ENCODE measurements around the gene MCC.

MCC gene

GRCh38 chr5:113358696-113359095 lies 129.6 kb downstream of the MCC start:
- no peak for DNase-seq

- DNase-seq = no peak
These were observed 130.4 kb downstream of the MCC start for GRCh38 chr5:113357696-113358476.

GRCh38 chr5:113356487-113356886 lies 131.8 kb downstream of the MCC start:
- DNase-seq = no peak

- no peak for DNase-seq
These were observed 134.2 kb downstream of the MCC start for GRCh38 chr5:113354055-113354454.

GRCh38 chr5:113347572-113347971 lies 140.7 kb downstream of the MCC start:
- DNase-seq = no peak

- DNase-seq = no peak
These were observed 143.0 kb downstream of the MCC start for GRCh38 chr5:113344973-113345940.

- no peak for DNase-seq
These were observed 144.9 kb downstream of the MCC start for GRCh38 chr5:113343343-113343742.

GRCh38 chr5:113340537-113340936 lies 147.7 kb downstream of the MCC start:
- no peak for DNase-seq

GRCh38 chr5:113338628-113339027 lies 149.6 kb downstream of the MCC start:
- DNase-seq = no peak

- DNase-seq = no peak
These were observed 150.5 kb downstream of the MCC start for GRCh38 chr5:113337515-113338415.

GRCh38 chr5:113336975-113337374 lies 151.3 kb downstream of the MCC start:
- no peak for DNase-seq

GRCh38 chr5:113333411-113333810 lies 154.8 kb downstream of the MCC start:
- DNase-seq = no peak

- no peak for DNase-seq
These were observed 157.1 kb downstream of the MCC start for GRCh38 chr5:113331209-113331551.

GRCh38 chr5:113330533-113331208 lies 157.6 kb downstream of the MCC start:
- DNase-seq = no peak

GRCh38 chr5:113329981-113330380 lies 158.3 kb downstream of the MCC start:
- DNase-seq = no peak

- DNase-seq = no peak
These were observed 163.2 kb downstream of the MCC start for GRCh38 chr5:113325054-113325453.

- no peak for DNase-seq
These were observed 167.0 kb downstream of the MCC start for GRCh38 chr5:113321276-113321675.

GRCh38 chr5:113320273-113320780 lies 167.9 kb downstream of the MCC start:
- no peak for DNase-seq

- no peak for DNase-seq
These were observed 168.8 kb downstream of the MCC start for GRCh38 chr5:113319256-113320053.

- DNase-seq = no peak
These were observed 170.6 kb downstream of the MCC start for GRCh38 chr5:113317636-113318035.

- no peak for DNase-seq
These were observed 177.0 kb downstream of the MCC start for GRCh38 chr5:113311301-113311700.

All from NCI-H1417 treated with DMSO at 0.1 percent for 48 hours (cell line).